IPS DF 6.9 (cell line): ENCODE results near the gene SENP1.

Source experiments
- DNase-seq: peaks from one replicate; pipeline ENCODE4 v3.0.0-alpha.2; 2013; ENCODE audit warnings: low read depth, low spot score
- H3K27ac ChIP-seq: one replicate; pipeline ENCODE4 v1.5.1; 2013; ENCODE audit warnings: low read length, control low read depth
- H3K27me3 ChIP-seq: 2 replicates; pipeline ENCODE4 v1.6.1; 2013; ENCODE audit warnings: mild to moderate bottlenecking, low read length; ENCODE audit not compliant: control insufficient read depth, insufficient read depth
- H3K36me3 ChIP-seq: 2 replicates; pipeline ENCODE4 v1.6.1; 2013; ENCODE audit warnings: low read length; ENCODE audit not compliant: control insufficient read depth, insufficient read depth
- H3K4me1 ChIP-seq: 2 replicates; pipeline ENCODE4 v1.6.1; 2013; ENCODE audit warnings: low read length; ENCODE audit not compliant: control insufficient read depth, insufficient read depth
- H3K4me3 ChIP-seq: 2 replicates; pipeline ENCODE4 v1.5.1; 2013; ENCODE audit warnings: mild to moderate bottlenecking, low read length
- H3K9me3 ChIP-seq: 2 replicates; pipeline ENCODE4 v1.6.1; 2013; ENCODE audit warnings: low read length, inconsistent platforms; ENCODE audit not compliant: control insufficient read depth, insufficient read depth
- WGBS: extraction: QIAGEN DNeasy Blood & Tissue Kit; methylation state at CpG from one replicate; pipeline ENCODE4 v1.1.7; 2013; ENCODE audit warnings: mixed read lengths, missing lambda C conversion rate; ENCODE audit not compliant: insufficient read length, insufficient coverage; 5-methylcytosine and 5-hydroxymethylcytosine counted together

Gene SENP1

GRCh38 chr12:48068457-48068856 lies 37.4 kb downstream of the SENP1 start:
- WGBS: no CpG with 5 or more reads among the region's 2 CpGs

DNA sequence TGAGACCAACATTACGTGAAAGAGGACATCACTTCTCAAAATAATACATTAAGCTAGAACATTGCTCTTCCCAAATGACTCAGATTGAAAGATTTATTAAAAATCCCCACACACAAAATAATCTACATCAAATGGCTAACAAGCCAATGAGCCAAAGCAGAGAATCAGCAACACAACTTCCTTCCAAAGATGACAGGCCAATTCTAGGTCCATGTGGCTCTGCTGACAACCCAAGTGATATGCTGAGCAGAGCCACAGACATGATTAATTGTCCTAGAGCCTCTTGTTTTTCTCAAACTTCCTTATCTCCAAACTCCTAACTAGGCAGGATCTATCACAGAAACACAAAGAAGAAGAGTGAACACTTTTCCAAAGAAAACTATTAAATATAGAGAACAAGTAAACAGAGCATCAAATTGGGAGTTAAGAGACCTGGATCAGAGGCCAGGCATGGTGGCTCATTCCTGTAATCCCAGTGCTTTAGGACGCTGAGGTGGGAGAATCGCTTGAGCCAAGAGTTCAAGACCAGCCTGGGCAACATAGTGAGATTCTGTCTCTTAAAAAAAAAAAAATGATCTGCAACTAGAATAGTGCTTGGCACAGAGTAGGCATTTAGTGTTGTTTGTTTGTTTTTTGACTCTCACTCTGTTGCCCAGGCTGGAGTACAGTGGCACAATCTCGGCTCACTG lies 38.5 kb downstream of the SENP1 start:
- H3K36me3 ChIP-seq: peaks cover 5% of the 10 kb centered on the region; the same call in 1 of the 2 replicates
- no peaks in the 10 kb centered on the region for H3K9me3 ChIP-seq

More at GRCh38 chr12:48068457-48068856, 37.4 kb downstream of the SENP1 start:
- H3K27me3 ChIP-seq: no peaks in the 10 kb centered on the region
- no peak overlapping the region for H3K4me3 ChIP-seq
- H3K4me1 ChIP-seq: no peaks in the 10 kb centered on the region
- H3K27ac ChIP-seq: no peak overlapping the region
- H3K9me3 ChIP-seq: no peaks in the 10 kb centered on the region
- H3K36me3 ChIP-seq: peaks cover 5% of the 10 kb centered on the region; the same call in 1 of the 2 replicates
- no peak for DNase-seq

DNA sequence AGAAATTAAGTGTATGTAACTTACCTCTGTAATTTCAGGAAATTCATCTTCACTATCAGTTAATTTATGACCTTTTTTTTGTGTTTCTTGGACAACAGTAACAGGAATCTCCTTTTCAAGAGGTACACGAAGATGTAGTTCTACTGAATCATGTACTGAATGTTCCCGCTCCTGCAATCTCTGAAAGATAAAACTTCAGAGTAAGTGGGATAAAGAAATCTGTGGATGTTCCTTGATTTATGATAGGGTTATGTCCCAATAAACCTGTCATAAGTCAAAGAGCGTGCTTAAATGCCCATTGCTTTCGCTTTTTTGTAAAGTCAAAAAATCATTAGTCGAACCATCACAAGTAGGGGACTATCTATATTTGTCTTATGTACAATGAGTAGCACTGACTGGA lies 40.8 kb downstream of the SENP1 start:
- H3K36me3 ChIP-seq: no peaks in the 10 kb centered on the region
- DNase-seq: no peak

More for the DNA sequence above, 38.5 kb downstream of the SENP1 start:
- no peak for DNase-seq
- H3K27ac ChIP-seq: no peak overlapping the region
- WGBS: no CpG with 5 or more reads among the region's 4 CpGs
- no peaks in the 10 kb centered on the region for H3K27me3 ChIP-seq
- no peaks in the 10 kb centered on the region for H3K4me1 ChIP-seq
- H3K4me3 ChIP-seq: no peak overlapping the region

GRCh38 chr12:48063530-48063929 lies 42.3 kb downstream of the SENP1 start:
- DNase-seq: no peak
- H3K4me3 ChIP-seq: no peak overlapping the region
- no peak overlapping the region for H3K27ac ChIP-seq
- no peaks in the 10 kb centered on the region for H3K36me3 ChIP-seq
- no peaks in the 10 kb centered on the region for H3K9me3 ChIP-seq
- no peaks in the 10 kb centered on the region for H3K27me3 ChIP-seq
- no peaks in the 10 kb centered on the region for H3K4me1 ChIP-seq
- WGBS: 100% methylated on average over 3 of the region's 6 CpGs

More for the DNA sequence above, 40.8 kb downstream of the SENP1 start:
- Histone ChIP-seq H3K27ac (no peak overlapping the region), H3K27me3 (no peaks in the 10 kb centered on the region), H3K9me3 (no peaks in the 10 kb centered on the region), H3K4me1 (no peaks in the 10 kb centered on the region), H3K4me3 (no peak overlapping the region)
- no CpG with 5 or more reads among the region's 5 CpGs for WGBS

GRCh38 chr12:48061938-48062719 lies 43.8 kb downstream of the SENP1 start:
- H3K27me3 ChIP-seq: no peaks in the 10 kb centered on the region
- no peaks in the 10 kb centered on the region for H3K36me3 ChIP-seq
- no peaks in the 10 kb centered on the region for H3K9me3 ChIP-seq
- no CpG with 5 or more reads among the region's 1 CpG for WGBS
- H3K27ac ChIP-seq: no peak overlapping the region
- H3K4me1 ChIP-seq: no peaks in the 10 kb centered on the region
- no peak for DNase-seq
- no peak overlapping the region for H3K4me3 ChIP-seq

DNA sequence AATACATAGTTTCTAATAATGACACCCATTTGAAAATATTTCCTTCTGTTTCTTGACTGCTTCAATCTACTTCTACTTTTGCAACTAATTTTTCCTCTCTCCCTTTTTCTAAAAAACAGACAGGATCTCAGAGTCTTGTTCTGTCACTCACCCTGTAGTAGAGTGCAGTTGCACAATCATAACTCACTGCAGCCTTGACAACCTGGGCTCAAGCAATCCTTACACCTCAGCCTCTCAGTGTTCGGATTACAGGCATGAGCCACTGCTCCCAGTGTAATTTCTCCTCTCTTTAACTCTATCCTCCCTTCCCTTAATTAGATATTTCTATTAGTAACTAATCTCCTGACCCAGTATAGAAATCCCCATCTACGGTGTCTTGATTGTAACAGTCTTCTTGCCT lies 45.4 kb downstream of the SENP1 start:
- H3K4me3 ChIP-seq: no peak overlapping the region
- H3K27ac ChIP-seq: no peak overlapping the region
- no peak for DNase-seq
- H3K27me3 ChIP-seq: no peaks in the 10 kb centered on the region
- no peaks in the 10 kb centered on the region for H3K4me1 ChIP-seq
- no peaks in the 10 kb centered on the region for H3K36me3 ChIP-seq
- WGBS: no CpG with 5 or more reads among the region's 2 CpGs
- H3K9me3 ChIP-seq: no peaks in the 10 kb centered on the region

DNA sequence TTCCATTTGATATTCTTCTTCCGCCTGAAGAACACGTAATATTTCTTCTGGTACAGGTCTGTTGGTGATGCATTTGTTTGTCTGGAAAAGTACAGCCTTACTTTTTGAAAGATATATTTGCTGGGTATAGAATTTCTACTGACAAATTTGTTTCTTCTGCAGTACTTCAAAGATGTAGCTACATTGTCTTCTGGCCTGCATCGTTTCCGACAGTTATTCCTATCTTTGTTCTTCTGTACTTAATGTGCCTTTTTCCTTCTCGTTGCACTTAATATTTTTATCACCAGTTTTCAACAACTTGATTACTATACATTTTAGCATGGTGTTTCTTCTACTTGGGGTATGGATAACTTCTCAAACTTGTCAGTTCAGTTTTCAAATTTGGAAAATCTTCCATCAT lies 47.1 kb downstream of the SENP1 start:
- Histone ChIP-seq H3K27me3 (no peaks in the 10 kb centered on the region), H3K27ac (no peak overlapping the region), H3K4me3 (no peak overlapping the region), H3K4me1 (no peaks in the 10 kb centered on the region), H3K36me3 (no peaks in the 10 kb centered on the region), H3K9me3 (no peaks in the 10 kb centered on the region)
- DNase-seq: no peak
- WGBS: no CpG with 5 or more reads among the region's 5 CpGs

- WGBS: no CpG with 5 or more reads among the region's 12 CpGs
- Histone ChIP-seq H3K4me3 (no peak overlapping the region), H3K27me3 (no peaks in the 10 kb centered on the region), H3K27ac (no peak overlapping the region), H3K36me3 (no peaks in the 10 kb centered on the region), H3K4me1 (no peaks in the 10 kb centered on the region), H3K9me3 (no peaks in the 10 kb centered on the region)
- no peak for DNase-seq
Observed at GRCh38 chr12:48054955-48055821, 50.7 kb downstream of the SENP1 start.

DNA sequence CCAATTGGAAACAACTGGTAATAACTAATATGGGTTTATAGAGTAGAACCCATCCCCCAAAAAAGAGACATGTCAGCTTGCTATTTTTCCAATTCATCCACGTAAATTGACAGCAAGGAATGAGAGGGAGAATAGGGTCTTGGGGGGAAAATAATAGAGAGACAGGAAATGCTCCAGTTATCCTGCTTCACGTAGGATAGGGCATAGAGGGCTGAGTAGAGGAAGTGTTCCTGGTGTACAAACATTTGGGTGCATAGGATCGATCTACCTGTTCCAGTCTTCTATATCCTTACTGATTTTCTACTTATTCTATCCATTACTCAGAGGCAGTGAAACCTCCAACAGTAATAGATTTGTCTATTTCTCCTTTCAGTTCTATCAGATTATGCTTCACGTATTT lies 52.0 kb downstream of the SENP1 start:
- Histone ChIP-seq H3K36me3 (no peaks in the 10 kb centered on the region), H3K4me3 (no peak overlapping the region), H3K9me3 (no peaks in the 10 kb centered on the region), H3K4me1 (no peaks in the 10 kb centered on the region), H3K27me3 (no peaks in the 10 kb centered on the region), H3K27ac (no peak overlapping the region)
- no peak for DNase-seq
- WGBS: no CpG with 5 or more reads among the region's 4 CpGs

DNA sequence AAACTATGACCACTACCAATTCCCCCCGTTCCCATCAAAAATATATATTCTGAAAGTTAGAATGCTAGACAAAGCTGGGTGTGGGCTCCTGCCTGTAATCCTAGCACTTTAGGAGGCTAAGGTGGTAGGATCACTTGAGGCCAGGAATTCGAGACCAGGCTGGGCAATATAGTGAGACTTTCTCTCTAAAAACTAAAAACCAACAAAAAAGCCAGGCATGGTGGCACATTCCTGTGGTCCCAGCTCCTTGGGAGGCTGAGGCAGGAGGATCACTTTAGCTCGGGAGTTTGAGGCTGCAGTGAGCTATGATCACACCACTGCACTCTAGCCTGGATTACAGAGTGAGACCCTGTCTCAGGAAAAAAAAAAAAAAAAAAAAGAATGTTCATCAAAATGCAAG lies 52.8 kb downstream of the SENP1 start:
- no peaks in the 10 kb centered on the region for H3K27me3 ChIP-seq
- no peaks in the 10 kb centered on the region for H3K9me3 ChIP-seq
- no peak overlapping the region for H3K4me3 ChIP-seq
- H3K36me3 ChIP-seq: no peaks in the 10 kb centered on the region
- no CpG with 5 or more reads among the region's 3 CpGs for WGBS
- no peak for DNase-seq
- H3K27ac ChIP-seq: no peak overlapping the region
- no peaks in the 10 kb centered on the region for H3K4me1 ChIP-seq
